ENCODE measurements around the gene NIPAL3. TPM values are rescaled to one million over a fixed set of nuclear protein-coding genes. Genes with fewer than 3 reads are reported as not detected.
A peak's percentile ranks its signal among the peaks of the same experiment; 100 is the strongest.
"Not testable (repeated sequence)": the region's sequence is repeated elsewhere in the genome, so short reads cannot be mapped to it uniquely, and the experiment has no call there.

Gene NIPAL3
- polyA plus RNA-seq, 2 donors, result 10.3 to 11.3 TPM

DNA sequence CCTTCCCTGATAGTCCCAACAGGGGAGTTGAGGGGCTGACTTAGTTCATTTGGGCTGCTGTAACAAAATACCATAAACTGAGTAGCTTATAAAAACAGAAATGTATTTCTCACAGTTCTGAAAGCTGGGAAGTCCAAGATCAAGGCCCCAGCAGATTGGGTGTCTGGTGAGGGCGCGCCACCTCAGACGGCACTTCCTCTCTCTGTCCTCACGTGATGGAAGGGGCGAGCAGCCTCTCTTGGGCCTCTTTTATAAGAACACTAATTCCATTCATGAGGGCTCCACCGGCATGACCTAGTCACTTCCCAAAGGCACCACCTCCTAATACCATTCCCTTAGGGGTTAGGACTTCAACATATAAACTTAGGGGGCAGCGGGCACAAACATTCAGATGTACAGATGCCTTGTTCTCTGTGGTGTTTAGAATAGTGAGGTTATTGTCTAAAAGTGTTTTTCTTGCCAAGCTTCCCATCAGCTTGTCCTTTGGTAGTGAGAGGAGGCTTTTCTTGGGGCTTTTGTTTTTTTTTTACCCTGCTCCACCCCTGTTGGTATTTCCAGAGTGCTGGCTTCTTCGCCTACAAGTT lies 20.3 kb downstream of the NIPAL3 start:
- 80 to 87% methylated on average over 8 of the region's 8 CpGs for WGBS, 2 donors
- peaks cover 4 to 10% of the 10 kb centered on the region in 2 donors for H3K4me1 ChIP-seq (ENCODE audit: control insufficient read depth in 2 of 2, insufficient read depth in 2 of 2, low read length in 1 of 2)
- peaks cover 0 to 6% of the 10 kb centered on the region in 2 donors for H3K36me3 ChIP-seq (ENCODE audit: control insufficient read depth in 2 of 2, insufficient read depth in 2 of 2, low read length in 1 of 2)
- no peak overlapping the region for H3K27ac ChIP-seq (ENCODE audit: low read depth in 2 of 2, low read length in 1 of 2)
- no peaks in the 10 kb centered on the region for H3K27me3 ChIP-seq (ENCODE audit: control insufficient read depth in 1 of 2, insufficient read depth in 2 of 2, low read length in 2 of 2)
- no peak overlapping the region for H3K4me3 ChIP-seq (ENCODE audit: low read depth in 1 of 2, low read length in 2 of 2)
- no peaks in the 10 kb centered on the region for H3K9me3 ChIP-seq (ENCODE audit: control insufficient read depth in 2 of 2, insufficient read depth in 1 of 2, low read depth in 1 of 2, low read length in 1 of 2)

- Histone ChIP-seq H3K27ac (ENCODE audit: low read depth in 2 of 2, low read length in 1 of 2) (peak overlapping the region; percentile 4 to 62), H3K36me3 (ENCODE audit: control insufficient read depth in 2 of 2, insufficient read depth in 2 of 2, low read length in 1 of 2) (peaks cover 0 to 16% of the 10 kb centered on the region in 2 donors), H3K9me3 (ENCODE audit: control insufficient read depth in 2 of 2, insufficient read depth in 1 of 2, low read depth in 1 of 2, low read length in 1 of 2) (no peaks in the 10 kb centered on the region), H3K4me3 (ENCODE audit: low read depth in 1 of 2, low read length in 2 of 2) (no peak overlapping the region), H3K4me1 (ENCODE audit: control insufficient read depth in 2 of 2, insufficient read depth in 2 of 2, low read length in 1 of 2) (peaks cover 4 to 10% of the 10 kb centered on the region in 2 donors), H3K27me3 (ENCODE audit: control insufficient read depth in 1 of 2, insufficient read depth in 2 of 2, low read length in 2 of 2) (no peaks in the 10 kb centered on the region)
- 66 to 68% methylated on average over 9 of the region's 9 CpGs for WGBS, 2 donors
Measured at GRCh38 chr1:24437631-24438396, 22.2 kb downstream of the NIPAL3 start.

DNA sequence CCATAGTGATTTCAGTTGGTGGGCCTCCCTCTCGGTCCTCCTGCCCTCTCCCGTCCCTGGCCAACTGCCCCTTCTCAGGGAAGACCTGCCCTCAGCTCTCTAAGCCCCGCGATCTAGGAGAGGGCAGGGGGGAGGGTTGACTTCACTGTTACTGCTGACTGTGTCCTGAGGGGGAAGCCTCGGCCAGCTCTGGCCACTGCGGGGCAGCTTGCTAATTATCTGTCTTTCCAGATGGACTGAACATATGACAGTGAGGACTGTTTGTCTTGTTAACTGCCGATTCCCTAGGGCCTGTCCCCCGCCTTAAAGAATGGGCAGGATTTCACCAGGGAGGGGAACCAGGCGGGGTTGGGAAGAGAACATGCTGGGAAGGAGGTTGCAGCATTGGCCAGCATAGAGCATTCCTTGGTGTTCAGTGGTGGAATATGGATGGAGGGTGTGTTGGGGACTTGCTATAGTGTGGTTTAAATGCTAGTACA lies 22.9 kb downstream of the NIPAL3 start:
- no peak overlapping the region for H3K4me3 ChIP-seq (ENCODE audit: low read depth in 1 of 2, low read length in 2 of 2)
- peaks cover 4 to 10% of the 10 kb centered on the region in 2 donors for H3K4me1 ChIP-seq (ENCODE audit: control insufficient read depth in 2 of 2, insufficient read depth in 2 of 2, low read length in 1 of 2)
- no peaks in the 10 kb centered on the region for H3K9me3 ChIP-seq (ENCODE audit: control insufficient read depth in 2 of 2, insufficient read depth in 1 of 2, low read depth in 1 of 2, low read length in 1 of 2)
- H3K36me3 ChIP-seq (ENCODE audit: control insufficient read depth in 2 of 2, insufficient read depth in 2 of 2, low read length in 1 of 2), result peaks cover 0 to 16% of the 10 kb centered on the region in 2 donors
- 59 to 61% methylated on average over 9 of the region's 9 CpGs for WGBS, 2 donors
- peak overlapping the region; percentile 1 to 62 for H3K27ac ChIP-seq (ENCODE audit: low read depth in 2 of 2, low read length in 1 of 2)
- no peaks in the 10 kb centered on the region for H3K27me3 ChIP-seq (ENCODE audit: control insufficient read depth in 1 of 2, insufficient read depth in 2 of 2, low read length in 2 of 2)

DNA sequence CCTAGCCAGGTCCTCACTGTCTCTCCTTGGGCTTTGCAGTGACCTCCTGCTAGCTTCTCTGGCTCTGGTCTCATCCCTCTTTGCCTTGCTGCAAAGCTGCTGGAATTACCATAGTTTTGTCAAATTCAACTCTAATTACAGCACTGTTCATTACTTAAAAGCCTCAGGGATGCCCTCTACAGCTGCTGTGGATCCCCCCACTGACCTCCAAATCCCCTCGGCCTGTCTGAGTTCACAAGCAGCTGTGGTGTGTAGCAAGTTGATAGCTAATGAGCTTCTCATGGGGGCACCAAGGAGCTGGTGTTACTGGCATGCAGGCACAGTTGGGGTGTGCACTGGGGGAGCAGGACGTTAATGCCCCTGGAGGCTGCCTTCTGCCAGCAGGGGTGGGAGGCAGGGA lies 24.8 kb downstream of the NIPAL3 start:
- Histone ChIP-seq H3K27ac (ENCODE audit: low read depth in 2 of 2, low read length in 1 of 2) (no peak overlapping the region), H3K9me3 (ENCODE audit: control insufficient read depth in 2 of 2, insufficient read depth in 1 of 2, low read depth in 1 of 2, low read length in 1 of 2) (no peaks in the 10 kb centered on the region), H3K4me3 (ENCODE audit: low read depth in 1 of 2, low read length in 2 of 2) (no peak overlapping the region), H3K4me1 (ENCODE audit: control insufficient read depth in 2 of 2, insufficient read depth in 2 of 2, low read length in 1 of 2) (peaks cover 4 to 10% of the 10 kb centered on the region in 2 donors), H3K36me3 (ENCODE audit: control insufficient read depth in 2 of 2, insufficient read depth in 2 of 2, low read length in 1 of 2) (peaks cover 0 to 16% of the 10 kb centered on the region in 2 donors), H3K27me3 (ENCODE audit: control insufficient read depth in 1 of 2, insufficient read depth in 2 of 2, low read length in 2 of 2) (no peaks in the 10 kb centered on the region)
- 90 to 95% methylated on average over 2 of the region's 2 CpGs for WGBS, 2 donors

DNA sequence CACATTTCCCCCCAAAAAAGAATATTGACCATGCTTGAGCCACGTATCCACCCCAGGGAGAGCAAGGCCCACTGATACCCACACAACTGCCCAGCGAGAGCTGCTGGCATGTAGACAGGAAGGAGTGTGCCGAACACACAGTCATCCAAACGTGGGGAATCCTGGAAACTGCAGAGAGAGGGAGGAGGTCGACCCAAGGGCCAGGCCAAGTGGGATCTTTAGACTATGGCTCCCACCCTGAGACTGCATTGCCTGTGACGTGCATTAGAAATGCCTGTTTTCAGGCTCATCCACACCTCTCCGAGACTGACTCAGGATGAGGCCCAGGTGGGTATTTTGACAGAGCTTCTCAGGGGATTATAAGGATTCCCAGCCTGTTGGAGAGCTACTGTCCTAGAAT lies 25.9 kb downstream of the NIPAL3 start:
- H3K27ac ChIP-seq (ENCODE audit: low read depth in 2 of 2, low read length in 1 of 2), result no peak overlapping the region
- H3K4me3 ChIP-seq (ENCODE audit: low read depth in 1 of 2, low read length in 2 of 2), result no peak overlapping the region
- no peaks in the 10 kb centered on the region for H3K9me3 ChIP-seq (ENCODE audit: control insufficient read depth in 2 of 2, insufficient read depth in 1 of 2, low read depth in 1 of 2, low read length in 1 of 2)
- H3K4me1 ChIP-seq (ENCODE audit: control insufficient read depth in 2 of 2, insufficient read depth in 2 of 2, low read length in 1 of 2), result peaks cover 4 to 9% of the 10 kb centered on the region in 2 donors
- H3K36me3 ChIP-seq (ENCODE audit: control insufficient read depth in 2 of 2, insufficient read depth in 2 of 2, low read length in 1 of 2), result peaks cover 0 to 18% of the 10 kb centered on the region in 2 donors
- 83 to 89% methylated on average over 7 of the region's 7 CpGs for whole genome bisulfite sequencing, 2 donors
- H3K27me3 ChIP-seq (ENCODE audit: control insufficient read depth in 1 of 2, insufficient read depth in 2 of 2, low read length in 2 of 2), result no peaks in the 10 kb centered on the region

DNA sequence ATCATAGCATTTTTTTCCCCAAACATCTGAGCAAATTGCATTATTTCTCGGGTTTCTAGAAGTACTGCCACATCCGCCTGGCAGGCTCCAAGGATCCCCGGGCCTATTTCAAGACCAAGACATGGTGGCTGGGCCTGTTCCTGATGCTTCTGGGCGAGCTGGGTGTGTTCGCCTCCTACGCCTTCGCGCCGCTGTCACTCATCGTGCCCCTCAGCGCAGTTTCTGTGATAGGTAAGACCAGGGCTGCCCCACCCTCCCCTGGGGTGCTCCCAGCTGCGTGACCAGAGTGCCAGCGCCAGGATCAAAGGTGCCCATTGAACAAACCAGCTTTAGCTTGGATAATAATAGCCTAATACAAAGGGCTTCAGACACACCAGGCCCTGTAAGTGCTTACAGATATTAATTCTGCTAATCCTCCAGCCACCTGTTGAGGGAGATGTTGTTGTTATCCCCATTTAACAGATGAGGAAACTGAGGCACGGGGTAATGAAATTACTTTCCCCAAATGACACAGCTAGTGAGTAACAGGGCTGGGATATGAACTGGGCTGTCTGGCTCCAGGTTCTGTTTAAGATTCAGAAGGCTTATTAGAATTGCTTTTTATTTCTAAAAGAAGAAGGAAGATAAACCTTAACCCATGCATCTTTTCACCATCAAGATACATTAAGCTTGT lies 26.5 kb downstream of the NIPAL3 start:
- no peak overlapping the region for H3K27ac ChIP-seq (ENCODE audit: low read depth in 2 of 2, low read length in 1 of 2)
- no peak overlapping the region for H3K4me3 ChIP-seq (ENCODE audit: low read depth in 1 of 2, low read length in 2 of 2)
- WGBS, 2 donors, result 91 to 93% methylated on average over 14 of the region's 14 CpGs
- no peaks in the 10 kb centered on the region for H3K27me3 ChIP-seq (ENCODE audit: control insufficient read depth in 1 of 2, insufficient read depth in 2 of 2, low read length in 2 of 2)
- peaks cover 0 to 21% of the 10 kb centered on the region in 2 donors for H3K36me3 ChIP-seq (ENCODE audit: control insufficient read depth in 2 of 2, insufficient read depth in 2 of 2, low read length in 1 of 2)
- H3K4me1 ChIP-seq (ENCODE audit: control insufficient read depth in 2 of 2, insufficient read depth in 2 of 2, low read length in 1 of 2), result peaks cover 4 to 9% of the 10 kb centered on the region in 2 donors
- H3K9me3 ChIP-seq (ENCODE audit: control insufficient read depth in 2 of 2, insufficient read depth in 1 of 2, low read depth in 1 of 2, low read length in 1 of 2), result no peaks in the 10 kb centered on the region

DNA sequence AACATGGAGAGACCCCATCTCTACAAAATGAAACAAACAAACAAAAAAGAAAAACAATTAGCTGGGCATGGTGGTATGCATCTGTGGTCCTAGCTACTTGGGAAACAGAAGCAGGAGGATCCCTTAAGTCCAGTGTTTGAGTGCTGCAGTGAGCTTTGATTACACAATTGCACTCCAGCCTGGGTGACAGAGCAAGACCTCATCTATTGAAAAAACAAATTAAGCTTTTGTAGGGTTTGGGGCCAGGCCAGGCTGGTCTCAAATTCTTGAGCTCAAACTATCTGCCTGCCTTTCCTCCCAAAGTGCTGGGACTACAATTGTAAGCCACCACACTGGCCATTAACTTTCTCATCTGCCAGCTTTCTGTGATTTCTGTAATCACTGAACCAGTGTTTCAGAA lies 27.2 kb downstream of the NIPAL3 start:
- Histone ChIP-seq H3K9me3 (ENCODE audit: control insufficient read depth in 2 of 2, insufficient read depth in 1 of 2, low read depth in 1 of 2, low read length in 1 of 2) (no peaks in the 10 kb centered on the region), H3K4me1 (ENCODE audit: control insufficient read depth in 2 of 2, insufficient read depth in 2 of 2, low read length in 1 of 2) (peaks cover 4 to 6% of the 10 kb centered on the region in 2 donors), H3K27me3 (ENCODE audit: control insufficient read depth in 1 of 2, insufficient read depth in 2 of 2, low read length in 2 of 2) (no peaks in the 10 kb centered on the region), H3K36me3 (ENCODE audit: control insufficient read depth in 2 of 2, insufficient read depth in 2 of 2, low read length in 1 of 2) (peaks cover 0 to 21% of the 10 kb centered on the region in 2 donors), H3K27ac (ENCODE audit: low read depth in 2 of 2, low read length in 1 of 2) (no peak overlapping the region), H3K4me3 (ENCODE audit: low read depth in 1 of 2, low read length in 2 of 2) (no peak overlapping the region)

DNA sequence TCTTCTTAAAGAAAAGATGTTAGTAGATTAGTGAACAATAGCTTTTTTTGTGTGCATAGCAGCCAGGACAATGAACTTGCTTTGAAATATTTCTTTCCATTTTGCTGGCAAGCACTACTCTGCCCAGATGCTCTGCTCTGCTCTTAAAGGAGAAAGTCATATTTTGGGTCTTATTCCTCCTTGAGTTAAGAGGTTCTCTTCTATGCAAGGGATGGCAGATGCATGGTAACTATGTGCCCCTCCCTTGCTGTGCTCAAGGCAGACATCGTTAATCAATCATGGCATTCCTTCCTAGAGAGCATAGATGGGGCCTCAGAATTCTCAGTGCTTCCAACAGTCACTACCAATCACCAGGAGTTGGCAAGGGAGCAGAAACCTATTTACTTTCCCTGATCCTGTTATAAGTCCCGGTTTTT lies 27.6 kb downstream of the NIPAL3 start:
- no peak overlapping the region for H3K27ac ChIP-seq (ENCODE audit: low read depth in 2 of 2, low read length in 1 of 2)
- no peaks in the 10 kb centered on the region for H3K9me3 ChIP-seq (ENCODE audit: control insufficient read depth in 2 of 2, insufficient read depth in 1 of 2, low read depth in 1 of 2, low read length in 1 of 2)
- H3K4me3 ChIP-seq (ENCODE audit: low read depth in 1 of 2, low read length in 2 of 2), result no peak overlapping the region
- H3K4me1 ChIP-seq (ENCODE audit: control insufficient read depth in 2 of 2, insufficient read depth in 2 of 2, low read length in 1 of 2), result peaks cover under 1 to 1% of the 10 kb centered on the region in 2 donors
- H3K27me3 ChIP-seq (ENCODE audit: control insufficient read depth in 1 of 2, insufficient read depth in 2 of 2, low read length in 2 of 2), result no peaks in the 10 kb centered on the region
- 35 to 36% methylated on average over 2 of the region's 2 CpGs for WGBS, 2 donors
- peaks cover 0 to 21% of the 10 kb centered on the region in 2 donors for H3K36me3 ChIP-seq (ENCODE audit: control insufficient read depth in 2 of 2, insufficient read depth in 2 of 2, low read length in 1 of 2)

- WGBS, 2 donors, result 99% methylated on average over 2 of the region's 2 CpGs
- not testable (repeated sequence) for H3K4me1 ChIP-seq (ENCODE audit: control insufficient read depth in 2 of 2, insufficient read depth in 2 of 2, low read length in 1 of 2); H3K9me3 ChIP-seq (ENCODE audit: control insufficient read depth in 2 of 2, insufficient read depth in 1 of 2, low read depth in 1 of 2, low read length in 1 of 2); H3K27me3 ChIP-seq (ENCODE audit: control insufficient read depth in 1 of 2, insufficient read depth in 2 of 2, low read length in 2 of 2); H3K4me3 ChIP-seq (ENCODE audit: low read depth in 1 of 2, low read length in 2 of 2); H3K27ac ChIP-seq (ENCODE audit: low read depth in 2 of 2, low read length in 1 of 2)
- H3K36me3 ChIP-seq (ENCODE audit: control insufficient read depth in 2 of 2, insufficient read depth in 2 of 2, low read length in 1 of 2), result peaks cover 6 to 19% of the 10 kb centered on the region in 2 donors
Measured at GRCh38 chr1:24446446-24446845, 30.8 kb downstream of the NIPAL3 start.

All from esophagus (tissue), 2 donors.